ENCODE data around the gene ITGAD. TPM values are rescaled to one million over a fixed set of nuclear protein-coding genes. Genes with fewer than 3 reads are reported as not detected.

ITGAD gene
- polyA plus RNA-seq, 1 of the 3 experiments (the other 2 are of a cell fraction) = not detected

GRCh38 chr16:31452631-31453106 is 59.5 kb downstream of the ITGAD start (continued):
- TF ChIP-seq NRF1 (IDR thresholded peaks at IDR 0.05; ENCODE audit: low read depth, low read length) (no peak), MAX (IDR thresholded peaks at IDR 0.05; ENCODE audit: low read depth) (no peak; the same call in 1 of the 2 replicates), RXRA (IDR thresholded peaks at IDR 0.05; ENCODE audit: borderline replicate concordance, low read depth) (peak; percentile 80; the same call in 1 of the 2 replicates), TCF12 (IDR thresholded peaks at IDR 0.05) (peak; percentile 44), YY1 (IDR thresholded peaks at IDR 0.05; ENCODE audit: low read depth) (no peak), PBX3 (IDR thresholded peaks at IDR 0.05) (peak; percentile 60), TAF1 (IDR thresholded peaks at IDR 0.05; ENCODE audit: borderline replicate concordance, low read depth, low read length) (no peak)

GRCh38 chr16:31453255-31454204 is 60.4 kb downstream of the ITGAD start:
- Histone ChIP-seq H3K4me2 (peak overlapping the region; percentile 62), H4K20me1 (ENCODE audit: insufficient read depth) (peaks cover 38% of the 10 kb centered on the region), H3K9ac (no peak overlapping the region), H3K36me3 (replicated peaks in 1 of 2; ENCODE audit: control insufficient read depth in 1 of 2, insufficient read depth in 2 of 2, low read length in 1 of 2) (peaks cover 3 to 10% of the 10 kb centered on the region in 2 experiments), H3K4me1 (ENCODE audit: control insufficient read depth in 1 of 2, insufficient read depth in 2 of 2, low read depth in 1 of 2, low read length in 1 of 2) (peaks cover 44 to 53% of the 10 kb centered on the region in 2 experiments; a peak in 3 of 4 replicates), H2AFZ (ENCODE audit: low read depth) (no peak overlapping the region), H3F3A (replicated peaks; ENCODE audit: insufficient read depth) (peaks cover 24% of the 10 kb centered on the region), H3K9me2 (no peaks in the 10 kb centered on the region), H3K79me2 (ENCODE audit: insufficient read depth) (peaks cover 62% of the 10 kb centered on the region), H3K9me3 (no peaks in the 10 kb centered on the region), H3K4me3 (ENCODE audit: low read depth in 2 of 2, low read length in 1 of 2) (no peak overlapping the region), H3K27me3 (ENCODE audit: insufficient read depth) (no peaks in the 10 kb centered on the region), H3K27ac (ENCODE audit: low read depth in 2 of 2, low read length in 1 of 2) (peak overlapping the region in 1 of 2 experiments; percentile 95; a peak in 2 of 4 replicates)
- ChIA-PET POLR2A (interaction anchor here (0.7 kb wide), 1 partner anchor 11 kb away, joined by 3 read pairs; the partner anchor contains the start of gene ZNF843), CTCF (interaction anchor here (0.8 to 2.6 kb wide), 4 partner anchors 10 to 415 kb away, joined by 3 to 33 read pairs (median 8); partner anchors contain the start of gene ZNF843)
- DNase-seq = no peak
- TF ChIP-seq CTCF (IDR thresholded peaks at IDR 0.05) (no peak), FOXM1 (IDR thresholded peaks at IDR 0.05; ENCODE audit: low read depth) (no peak), YY1 (IDR thresholded peaks at IDR 0.05; ENCODE audit: low read depth) (no peak), CHD2 (IDR thresholded peaks at IDR 0.05; ENCODE audit: low read length, partially characterized antibody) (no peak), RFX5 (IDR thresholded peaks at IDR 0.05; ENCODE audit: low read length) (no peak), GABPA (IDR thresholded peaks at IDR 0.05; ENCODE audit: low read depth) (no peak), TCF12 (IDR thresholded peaks at IDR 0.05) (no peak), SMC3 (IDR thresholded peaks at IDR 0.05; ENCODE audit: low read depth, low read length) (no peak), ZBTB33 (IDR thresholded peaks at IDR 0.05; ENCODE audit: borderline replicate concordance, low read depth) (no peak), FOSL2 (IDR thresholded peaks at IDR 0.05; ENCODE audit: borderline replicate concordance, low read depth) (no peak), TEAD4 (IDR thresholded peaks at IDR 0.05; ENCODE audit: borderline replicate concordance, insufficient read depth) (no peak), MXI1 (IDR thresholded peaks at IDR 0.05; ENCODE audit: low read depth, low read length) (no peak), USF2 (IDR thresholded peaks at IDR 0.05; ENCODE audit: borderline replicate concordance, low read depth, low read length) (no peak), NFIC (IDR thresholded peaks at IDR 0.05; ENCODE audit: borderline replicate concordance) (no peak), NRF1 (IDR thresholded peaks at IDR 0.05; ENCODE audit: low read depth, low read length) (no peak), RAD21 (IDR thresholded peaks at IDR 0.05; ENCODE audit: low read length) (no peak), ELF1 (IDR thresholded peaks at IDR 0.05) (no peak), FOXJ3 (CRISPR knock-in tag; IDR thresholded peaks at IDR 0.05) (no peak)
- WGBS (ENCODE audit: low lambda C conversion rate) = 74% methylated on average over 18 of the region's 20 CpGs

All from SK-N-SH (cell line).